IPS-15b (cell line): ENCODE results near the gene TAF6L.
"Not testable (repeated sequence)": the region's sequence is repeated elsewhere in the genome, so short reads cannot be mapped to it uniquely, and the experiment has no call there.

Source experiments
- H3K27me3 ChIP-seq: one replicate; pipeline ENCODE4 v1.6.1; 2013; ENCODE audit warnings: low read length; ENCODE audit not compliant: control insufficient read depth, insufficient read depth
- H3K36me3 ChIP-seq: one replicate; pipeline ENCODE4 v1.6.1; 2013; ENCODE audit warnings: low read length; ENCODE audit not compliant: control insufficient read depth, insufficient read depth
- H3K4me1 ChIP-seq: one replicate; pipeline ENCODE4 v1.6.1; 2013; ENCODE audit warnings: mild to moderate bottlenecking, low read length; ENCODE audit not compliant: control insufficient read depth, insufficient read depth
- H3K4me3 ChIP-seq: one replicate; pipeline ENCODE4 v1.5.1; 2013; ENCODE audit warnings: low read depth, low read length
- H3K9ac ChIP-seq: one replicate; pipeline ENCODE4 v1.6.1; 2013; ENCODE audit warnings: low read depth, mild to moderate bottlenecking, low read length
- H3K9me3 ChIP-seq: one replicate; pipeline ENCODE4 v1.6.1; 2013; ENCODE audit warnings: mild to moderate bottlenecking, low read length; ENCODE audit not compliant: control insufficient read depth, insufficient read depth

Gene TAF6L

GRCh38 chr11:62771144-62772021 lies at the start of gene TAF6L:
Gene TAF6L, plus strand, starts transcription at chr11:62771396. Its CDS starts 4,388 bp downstream, at chr11:62775784.
- no peaks in the 10 kb centered on the region for H3K9me3 ChIP-seq
- peaks cover 18% of the 10 kb centered on the region for H3K36me3 ChIP-seq
- H3K9ac ChIP-seq = peak within 1 kb of the TSS; percentile 70
- peaks cover 4% of the 10 kb centered on the region for H3K4me1 ChIP-seq
- no peaks in the 10 kb centered on the region for H3K27me3 ChIP-seq
- H3K4me3 ChIP-seq = peak within 1 kb of the TSS; percentile 99

GRCh38 chr11:62721994-62722393 lies 49.2 kb upstream of the TAF6L start:
- no peak overlapping the region for H3K4me3 ChIP-seq
- H3K4me1 ChIP-seq = peaks cover 5% of the 10 kb centered on the region

GRCh38 chr11:62724171-62724570 lies 47.0 kb upstream of the TAF6L start:
- Histone ChIP-seq H3K4me1 (peaks cover 5% of the 10 kb centered on the region), H3K9me3 (no peaks in the 10 kb centered on the region), H3K9ac (no peak overlapping the region), H3K36me3 (peaks cover 46% of the 10 kb centered on the region), H3K4me3 (no peak overlapping the region), H3K27me3 (no peaks in the 10 kb centered on the region)

More at GRCh38 chr11:62721994-62722393, 49.2 kb upstream of the TAF6L start:
- Histone ChIP-seq H3K9me3 (no peaks in the 10 kb centered on the region), H3K36me3 (peaks cover 65% of the 10 kb centered on the region), H3K27me3 (no peaks in the 10 kb centered on the region), H3K9ac (no peak overlapping the region)

GRCh38 chr11:62725646-62726045 lies 45.5 kb upstream of the TAF6L start:
- no peaks in the 10 kb centered on the region for H3K27me3 ChIP-seq
- peak overlapping the region; percentile 99 for H3K4me3 ChIP-seq
- no peaks in the 10 kb centered on the region for H3K9me3 ChIP-seq
- peak overlapping the region; percentile 94 for H3K9ac ChIP-seq
- peaks cover 32% of the 10 kb centered on the region for H3K36me3 ChIP-seq
- H3K4me1 ChIP-seq = peaks cover 5% of the 10 kb centered on the region

GRCh38 chr11:62726156-62726914 lies 44.9 kb upstream of the TAF6L start:
- peaks cover 25% of the 10 kb centered on the region for H3K36me3 ChIP-seq

GRCh38 chr11:62726915-62727164 lies 44.4 kb upstream of the TAF6L start:
- Histone ChIP-seq H3K4me1 (peaks cover 5% of the 10 kb centered on the region), H3K9ac (peak overlapping the region; percentile 94), H3K27me3 (no peaks in the 10 kb centered on the region), H3K36me3 (peaks cover 20% of the 10 kb centered on the region), H3K4me3 (peak overlapping the region; percentile 99), H3K9me3 (no peaks in the 10 kb centered on the region)

More at GRCh38 chr11:62726156-62726914, 44.9 kb upstream of the TAF6L start:
- H3K4me3 ChIP-seq = peak overlapping the region; percentile 99
- H3K9ac ChIP-seq = peak overlapping the region; percentile 94
- no peaks in the 10 kb centered on the region for H3K9me3 ChIP-seq
- H3K27me3 ChIP-seq = no peaks in the 10 kb centered on the region
- H3K4me1 ChIP-seq = peaks cover 5% of the 10 kb centered on the region

GRCh38 chr11:62727165-62727871 lies 43.9 kb upstream of the TAF6L start, which contains the start of gene HNRNPUL2:
Gene HNRNPUL2, minus strand, starts transcription at chr11:62727457. Its CDS starts 301 bp downstream, at chr11:62727156.
- Histone ChIP-seq H3K4me1 (peaks cover 5% of the 10 kb centered on the region), H3K9me3 (no peaks in the 10 kb centered on the region), H3K9ac (peak within 1 kb of the TSS; percentile 94), H3K36me3 (peaks cover 15% of the 10 kb centered on the region), H3K27me3 (no peaks in the 10 kb centered on the region), H3K4me3 (peak within 1 kb of the TSS; percentile 99)

- Histone ChIP-seq H3K36me3 (peaks cover 11% of the 10 kb centered on the region), H3K9ac (peak overlapping the region; percentile 94), H3K4me3 (peak overlapping the region; percentile 99), H3K9me3 (no peaks in the 10 kb centered on the region), H3K27me3 (no peaks in the 10 kb centered on the region), H3K4me1 (peaks cover 5% of the 10 kb centered on the region)
Measured at GRCh38 chr11:62727872-62728170, 43.4 kb upstream of the TAF6L start.

GRCh38 chr11:62728171-62728988 lies 42.8 kb upstream of the TAF6L start, which contains the start of gene TTC9C:
Gene TTC9C, plus strand, starts transcription at chr11:62728486. Its CDS starts 363 bp downstream, at chr11:62728849.
- no peaks in the 10 kb centered on the region for H3K9me3 ChIP-seq
- H3K4me1 ChIP-seq = peaks cover 5% of the 10 kb centered on the region
- no peaks in the 10 kb centered on the region for H3K27me3 ChIP-seq
- H3K36me3 ChIP-seq = peaks cover 10% of the 10 kb centered on the region
- H3K4me3 ChIP-seq = peak within 1 kb of the TSS; percentile 99
- H3K9ac ChIP-seq = peak within 1 kb of the TSS; percentile 94

- H3K4me1 ChIP-seq, H3K9ac ChIP-seq, H3K36me3 ChIP-seq, H3K9me3 ChIP-seq, H3K27me3 ChIP-seq, H3K4me3 ChIP-seq: not testable (repeated sequence)
Measured at GRCh38 chr11:62730076-62730475, 41.1 kb upstream of the TAF6L start.

GRCh38 chr11:62732830-62733229 lies 38.4 kb upstream of the TAF6L start:
- H3K4me3 ChIP-seq = no peak overlapping the region
- no peaks in the 10 kb centered on the region for H3K4me1 ChIP-seq
- peaks cover 3% of the 10 kb centered on the region for H3K36me3 ChIP-seq
- no peak overlapping the region for H3K9ac ChIP-seq
- H3K27me3 ChIP-seq = no peaks in the 10 kb centered on the region
- no peaks in the 10 kb centered on the region for H3K9me3 ChIP-seq
